Keratinocyte (primary cell): ENCODE measurements around the gene CD3E.

ENCODE experiments used
- CTCF ChIP-seq, 3 experiments: IDR thresholded peaks in 1 of 3; conservative IDR thresholded peaks in 1 of 3; optimal IDR thresholded peaks in 1 of 3; 2 replicates in 2 of 3; 3 replicates in 1 of 3; pipeline versions ENCODE3 to v1.5.1; 2011; ENCODE audit warnings: low read length in 3 of 3, mild to moderate bottlenecking in 3 of 3, moderate library complexity in 2 of 3, control low read depth in 1 of 3, inconsistent platforms in 1 of 3; ENCODE audit not compliant: insufficient read depth in 2 of 3; ENCODE audit errors: extremely low read depth in 1 of 3
- EZH2 ChIP-seq: IDR thresholded peaks from one replicate; pipeline ENCODE4 v1.6.1; 2012; ENCODE audit warnings: inconsistent platforms, mild to moderate bottlenecking, low read length, moderate library complexity

GRCh38 chr11:118353084-118353710, 48.7 kb downstream of the CD3E start:
- TF ChIP-seq CTCF (optimal IDR thresholded peaks at IDR 0.05 in 1 of 3, IDR thresholded peaks at IDR 0.05 in 1 of 3, conservative IDR thresholded peaks at IDR 0.05 in 1 of 3; ENCODE audit: extremely low read depth in 1 of 3, insufficient read depth in 2 of 3, low read length in 3 of 3) (peak in 2 of 3 experiments; percentile 23 to 27), EZH2 (no peak)
